Ammon's horn (tissue), 1 donor: ENCODE data around the gene GRID1.
"Not testable (repeated sequence)": the region's sequence is repeated elsewhere in the genome, so short reads cannot be mapped to it uniquely, and the experiment has no call there.

Experiments
- DNase-seq: peaks from one replicate; pipeline ENCODE4 v3.0.0-alpha.2; 2016; ENCODE audit warnings: low spot score

Gene GRID1

DNA sequence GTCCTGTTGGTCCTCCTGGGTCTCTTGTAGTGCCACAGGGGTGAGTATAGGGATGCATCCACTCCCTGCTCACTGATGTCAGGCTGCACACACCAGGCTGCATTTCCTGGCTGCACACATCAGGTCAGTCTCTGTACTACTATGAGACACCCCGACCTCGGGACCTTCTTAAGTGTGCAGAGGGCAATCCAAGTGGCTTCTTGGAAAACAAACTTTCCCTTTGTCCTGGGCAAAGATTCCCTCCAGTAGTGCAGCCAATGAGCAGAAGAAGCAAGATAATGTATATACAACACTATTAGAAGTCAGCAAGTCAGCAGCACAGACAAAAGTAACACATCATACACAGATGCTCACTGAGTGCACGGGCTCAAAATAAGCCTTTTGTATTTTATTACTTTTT is 493.5 kb downstream of the GRID1 start:
- DNase-seq = no peak

DNA sequence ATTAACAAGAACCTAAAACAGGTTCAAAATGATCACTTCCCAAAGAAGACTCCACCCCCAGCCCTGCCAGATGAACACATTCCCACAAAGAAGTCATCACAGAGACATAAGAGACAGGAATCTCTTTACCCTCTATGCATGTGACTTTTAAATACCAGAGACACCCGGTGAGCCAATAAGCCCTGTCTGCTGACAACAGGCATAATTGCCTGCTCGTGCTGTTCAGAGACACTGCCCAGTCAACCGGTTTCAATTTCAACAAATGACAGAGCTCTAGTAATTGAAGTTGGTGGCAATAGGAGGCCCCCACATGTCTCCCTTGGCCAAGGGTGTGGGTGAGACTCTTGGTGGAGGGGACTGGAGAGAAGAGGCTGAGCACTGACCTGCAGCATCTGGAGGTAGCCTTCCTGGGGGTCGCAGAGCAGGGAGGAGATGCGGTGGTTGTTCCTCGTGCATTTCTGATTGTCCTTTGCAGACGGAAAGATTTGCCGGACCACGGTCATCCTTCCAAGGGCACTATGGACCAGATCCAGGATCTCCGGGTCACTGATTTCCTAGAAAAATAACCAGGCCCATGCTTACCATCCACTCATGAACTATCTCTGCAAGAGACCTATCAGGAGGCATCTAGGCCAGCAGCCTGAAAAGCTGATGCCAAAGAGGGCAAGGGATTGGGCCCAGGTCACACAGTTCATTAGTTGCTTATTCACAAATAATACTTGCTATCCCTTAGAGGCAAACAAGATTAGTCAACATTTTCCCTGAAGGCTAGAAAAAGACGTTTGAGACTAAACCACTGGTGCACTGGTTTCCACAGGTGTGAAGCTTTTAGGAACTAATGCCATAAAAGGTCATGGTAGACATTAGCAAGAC is 497.7 kb downstream of the GRID1 start:
- no peak for DNase-seq

GRCh38 chr10:85864868-85865526 is 501.6 kb downstream of the GRID1 start:
- no peak for DNase-seq

GRCh38 chr10:85864173-85864549 is 502.4 kb downstream of the GRID1 start:
- no peak for DNase-seq

DNA sequence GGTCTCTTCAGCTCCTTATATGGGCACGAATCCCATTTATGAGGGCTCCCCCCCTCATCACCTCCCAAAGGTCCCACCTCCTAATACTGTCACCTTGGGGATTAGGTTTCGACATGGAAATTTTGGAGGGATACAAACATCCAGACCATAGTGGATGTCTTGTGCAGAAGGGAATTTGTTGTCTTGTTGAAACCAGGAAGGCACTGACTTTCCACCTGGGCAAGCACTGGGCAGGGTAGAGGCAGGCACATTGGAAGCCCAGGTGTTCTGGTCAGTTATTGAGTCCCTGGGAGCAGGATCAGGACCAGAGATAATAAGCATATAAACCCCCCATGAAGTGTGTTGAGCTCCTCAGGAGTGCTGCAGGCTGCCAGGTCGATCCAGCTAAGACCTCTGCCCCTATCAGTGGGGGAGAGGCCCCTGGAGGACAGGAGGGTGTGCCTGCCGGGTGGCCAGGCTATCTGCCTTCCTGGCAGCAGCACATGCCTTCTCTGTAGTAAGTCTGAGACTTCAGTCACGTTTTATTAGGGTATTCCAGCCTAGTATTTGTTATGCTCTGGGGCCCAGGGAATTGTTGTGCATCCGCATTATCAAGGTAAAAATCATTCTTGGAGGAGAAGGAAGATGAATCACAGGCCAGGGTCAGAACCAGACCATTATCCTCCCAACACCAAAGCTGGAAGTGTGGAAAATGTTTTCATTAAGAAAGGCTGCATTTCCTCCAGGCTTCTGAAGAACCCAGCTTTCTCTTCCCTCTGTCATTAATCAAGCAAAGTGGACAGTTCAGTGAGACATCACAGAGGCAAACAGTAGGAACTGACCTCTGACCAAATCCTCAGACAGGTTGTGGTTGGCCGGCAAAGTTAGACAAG is 503.1 kb downstream of the GRID1 start:
- no peak for DNase-seq

- DNase-seq = no peak
Observed at GRCh38 chr10:85862771-85863170, 503.8 kb downstream of the GRID1 start.

- DNase-seq = no peak
Observed at GRCh38 chr10:85861513-85862197, 504.9 kb downstream of the GRID1 start.

DNA sequence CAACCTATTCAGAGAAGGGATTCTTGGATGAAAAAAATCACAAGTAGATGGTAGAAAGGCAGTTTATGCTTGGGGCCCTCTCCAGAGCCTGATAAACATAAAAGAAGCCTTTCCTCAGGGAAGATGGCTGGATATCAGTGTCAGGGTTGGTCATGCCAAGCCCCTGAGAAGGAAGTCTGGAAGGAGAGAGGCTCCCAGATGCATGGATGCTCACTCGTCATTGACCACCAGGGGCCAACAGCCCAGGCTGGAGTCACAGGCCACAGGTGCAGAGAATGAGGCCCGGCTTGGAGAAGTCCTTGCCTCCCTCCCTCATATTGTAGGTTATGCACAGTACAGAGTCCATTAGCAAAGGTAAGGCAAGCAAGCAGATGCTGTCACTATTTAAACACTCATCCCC is 506.7 kb downstream of the GRID1 start:
- DNase-seq = no peak

GRCh38 chr10:85858776-85859515 is 507.6 kb downstream of the GRID1 start:
- DNase-seq = no peak

DNA sequence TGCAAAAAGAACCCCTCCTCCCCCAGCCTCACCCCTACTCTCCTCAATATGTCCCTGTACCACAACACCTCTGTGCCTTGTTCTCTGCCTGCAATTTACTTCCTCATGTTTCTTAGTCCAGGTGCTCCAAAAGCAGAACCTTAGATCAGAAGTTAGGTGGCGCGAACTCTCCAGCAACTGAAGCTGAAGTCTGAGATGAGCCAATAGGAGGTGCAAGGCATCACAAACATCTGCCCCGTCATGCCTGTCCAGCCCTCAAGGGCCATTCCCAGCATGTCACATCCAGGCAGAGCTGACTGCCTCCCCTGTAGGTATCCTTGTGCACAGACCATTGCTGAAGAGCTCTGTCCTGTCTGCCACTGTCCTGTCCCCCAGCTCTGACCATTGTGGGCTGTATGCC is 508.8 kb downstream of the GRID1 start:
- no peak for DNase-seq

DNA sequence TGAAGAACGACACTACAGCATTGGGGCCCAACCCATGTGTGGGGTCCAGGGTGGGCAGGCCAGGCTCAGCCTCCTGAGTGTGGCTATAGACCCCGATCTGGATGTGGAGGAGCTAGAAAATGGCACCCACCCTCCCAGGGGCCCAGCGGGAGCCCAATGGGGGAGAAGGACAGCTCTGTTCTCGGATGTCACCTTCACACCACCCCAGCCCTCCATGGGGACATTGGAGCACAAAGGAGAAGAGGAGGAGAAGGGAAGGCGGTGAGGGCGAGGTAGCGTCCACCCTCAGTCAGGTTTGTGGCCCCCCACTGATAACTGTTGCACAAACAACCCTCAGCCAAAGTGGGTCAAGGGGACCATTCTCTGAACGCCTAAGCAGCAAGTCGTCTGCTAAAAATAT is 509.3 kb downstream of the GRID1 start:
- no peak for DNase-seq

GRCh38 chr10:85851934-85852333 is 514.7 kb downstream of the GRID1 start:
- DNase-seq = no peak

DNA sequence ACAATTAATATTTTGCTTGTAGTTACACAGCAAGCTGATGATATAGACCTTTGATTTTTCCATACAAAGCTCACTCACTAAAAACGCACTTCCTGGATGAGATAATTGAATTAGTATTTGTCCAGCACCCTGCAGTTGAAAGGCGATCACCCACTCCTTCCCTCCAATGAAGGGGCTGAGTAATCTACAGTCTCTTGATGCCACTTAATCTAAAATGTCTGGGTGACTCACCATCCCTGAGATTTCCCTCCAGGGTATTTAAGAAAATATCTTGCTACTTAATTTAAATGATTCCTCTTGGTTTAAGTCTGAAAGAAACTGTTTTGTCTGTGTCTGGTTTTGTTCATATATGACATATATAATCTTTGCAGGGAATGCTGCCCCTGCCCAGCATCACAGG is 515.3 kb downstream of the GRID1 start:
- DNase-seq = no peak

- no peak for DNase-seq
Observed at GRCh38 chr10:85850736-85851135, 515.9 kb downstream of the GRID1 start.

GRCh38 chr10:85849315-85849714 is 517.3 kb downstream of the GRID1 start:
- peak; percentile 28 for DNase-seq

DNA sequence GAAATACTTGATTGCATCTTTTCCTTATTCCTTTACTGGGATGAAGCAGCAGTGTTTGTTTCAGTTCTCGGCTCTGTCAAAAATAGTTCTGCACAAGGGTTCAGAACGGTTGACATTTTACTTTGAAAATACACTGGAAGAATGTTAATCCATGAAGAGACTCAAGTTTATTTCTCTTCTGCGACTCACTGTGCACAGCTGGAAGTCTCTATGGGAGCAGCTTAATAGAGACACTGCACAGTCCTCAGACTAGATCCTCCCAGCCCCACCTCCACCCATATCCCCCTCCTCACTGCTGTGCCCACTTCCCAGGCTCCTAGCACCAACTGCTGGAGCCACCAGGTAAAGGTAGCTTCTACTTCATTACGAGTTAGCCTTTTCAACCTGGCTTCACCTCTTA is 517.8 kb downstream of the GRID1 start:
- DNase-seq = no peak

GRCh38 chr10:85847085-85847484 is 519.5 kb downstream of the GRID1 start:
- DNase-seq = no peak

DNA sequence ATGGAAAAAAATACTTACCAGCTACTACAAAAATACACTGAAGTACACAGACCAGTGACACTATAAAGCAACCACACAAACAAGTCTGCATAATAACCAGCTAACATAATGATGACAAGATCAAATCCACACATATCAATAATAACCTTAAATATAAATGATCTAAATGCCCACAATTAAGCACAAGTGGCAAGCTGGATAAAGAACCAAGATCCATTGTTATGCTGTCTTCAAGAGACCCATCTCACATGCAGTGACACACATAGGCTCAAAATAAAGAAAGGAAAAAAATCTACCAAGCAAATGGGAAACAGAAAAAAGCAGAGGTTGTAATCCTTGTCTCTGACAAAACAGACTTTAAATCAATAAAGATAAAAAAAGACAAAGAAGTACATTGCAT is 527.9 kb downstream of the GRID1 start:
- DNase-seq = not testable (repeated sequence)

GRCh38 chr10:85832988-85833387 is 533.6 kb downstream of the GRID1 start:
- no peak for DNase-seq

DNA sequence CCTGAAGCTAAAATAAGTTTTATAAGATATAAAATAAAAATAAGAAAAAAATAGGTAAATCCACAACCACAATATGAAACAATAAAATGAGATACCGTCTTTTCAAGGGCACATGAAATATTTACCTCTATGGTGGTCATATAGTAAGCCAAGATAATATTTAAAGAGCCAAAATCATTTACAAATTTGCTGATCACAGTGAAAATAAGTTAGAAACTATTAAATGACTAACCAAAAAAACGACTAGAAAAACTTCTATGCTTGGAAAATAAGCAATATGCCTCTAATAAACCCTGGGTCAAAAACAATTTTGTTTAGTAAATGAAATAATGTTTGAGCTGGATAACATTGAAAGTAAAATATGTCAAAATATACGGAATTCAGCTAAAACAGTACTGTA is 535.2 kb downstream of the GRID1 start:
- DNase-seq = no peak

GRCh38 chr10:85826377-85826776 is 540.2 kb downstream of the GRID1 start:
- no peak for DNase-seq
